NCI-H774 (cell line): ENCODE measurements around the gene SOCS3.

Experiments used
- DNase-seq: peaks from one replicate; lab custom pipeline; 2025; lab: John Stamatoyannopoulos, UW

The SOCS3 gene

GRCh38 chr17:78390241-78391050 is 30.6 kb upstream of the SOCS3 start:
- DNase-seq: no peak

- DNase-seq: no peak
Observed at GRCh38 chr17:78387977-78388941, 28.4 kb upstream of the SOCS3 start.

- no peak for DNase-seq
Observed at GRCh38 chr17:78384479-78385175, 24.8 kb upstream of the SOCS3 start.

- no peak for DNase-seq
Observed at GRCh38 chr17:78383725-78384471, 24.0 kb upstream of the SOCS3 start.

- DNase-seq: no peak
Observed at GRCh38 chr17:78381601-78382232, 21.8 kb upstream of the SOCS3 start.

- no peak for DNase-seq
Observed at GRCh38 chr17:78380370-78380769, 20.5 kb upstream of the SOCS3 start.

- DNase-seq: no peak
Observed at GRCh38 chr17:78379131-78379491, 19.2 kb upstream of the SOCS3 start.

GRCh38 chr17:78378225-78379130 is 18.6 kb upstream of the SOCS3 start, which contains the start of gene PGS1:
Gene PGS1, plus strand, starts transcription at chr17:78378649. Its CDS starts 17 bp downstream, at chr17:78378666.
- peak; percentile 90 for DNase-seq

- no peak for DNase-seq
Observed at GRCh38 chr17:78377858-78378224, 18.0 kb upstream of the SOCS3 start.

GRCh38 chr17:78376161-78376560 is 16.3 kb upstream of the SOCS3 start:
- DNase-seq: no peak

- no peak for DNase-seq
Observed at GRCh38 chr17:78375401-78376151, 15.7 kb upstream of the SOCS3 start.

- DNase-seq: no peak
Observed at GRCh38 chr17:78374631-78375274, 14.9 kb upstream of the SOCS3 start.

GRCh38 chr17:78374189-78374588 is 14.3 kb upstream of the SOCS3 start:
- no peak for DNase-seq

GRCh38 chr17:78372841-78373240 is 13.0 kb upstream of the SOCS3 start:
- DNase-seq: no peak

GRCh38 chr17:78371056-78371455 is 11.2 kb upstream of the SOCS3 start:
- DNase-seq: no peak

- DNase-seq: no peak
Observed at GRCh38 chr17:78369791-78370381, 10.0 kb upstream of the SOCS3 start.

GRCh38 chr17:78368854-78369495 is 9.1 kb upstream of the SOCS3 start:
- DNase-seq: no peak

GRCh38 chr17:78368348-78368747 is 8.5 kb upstream of the SOCS3 start:
- no peak for DNase-seq
